GM12878 (cell line): ENCODE data around the gene DEFB125. TPM values are rescaled to one million over a fixed set of nuclear protein-coding genes. Genes with fewer than 3 reads are reported as not detected.

Experiments used
- ATAC-seq: fragments of 200-7000 bp; cut with Tn5 transposase; 3 replicates; pipeline ENCODE4 v1.9.1; 2020; ENCODE audit warnings: mild to moderate bottlenecking, moderate library complexity
- BruUV-seq: library from RNA; stranded (reverse); fragments of 400-500 nt; replicated peaks from 2 replicates; lab custom pipeline; 2021; lab: Mats Ljungman, UMichigan
- CTCF ChIA-PET: fragments of 300-600 bp; sonication (Branson Sonifier 250); formaldehyde crosslinking; extraction: SDS; loops from one replicate; lab custom pipeline; 2021; ENCODE audit warnings: inconsistent platforms; lab: Yijun Ruan, JAX
- POLR2A ChIA-PET: fragments of 350-600 bp; formaldehyde crosslinking; extraction: SDS; loops from one replicate; lab custom pipeline; 2021; ENCODE audit warnings: inconsistent platforms; lab: Charles Lee
- RAD21 ChIA-PET: fragments of 300-600 bp; sonication (Branson Sonifier 250); formaldehyde crosslinking; loops from one replicate; lab custom pipeline; 2023; ENCODE audit warnings: antibody characterized with exemption; ENCODE audit not compliant: unreplicated experiment; lab: Charles Lee
- SMC1A ChIA-PET: fragments of 300-600 bp; sonication (Branson Sonifier 250); formaldehyde crosslinking; loops from one replicate; lab custom pipeline; 2023; ENCODE audit not compliant: unreplicated experiment, uncharacterized antibody; lab: Charles Lee
- DNase-seq: peaks from one replicate; pipeline ENCODE4 v3.0.0-alpha.2; 2011; ENCODE audit warnings: low read depth, low spot score
- FAIRE-seq: peaks from 3 replicates; lab custom pipeline; 2011; peaks lifted over from hg19 to GRCh38; lab: Jason Lieb, UNC
- H2AFZ ChIP-seq: 2 replicates; pipeline ENCODE4 v1.6.0; 2011; ENCODE audit warnings: low read depth, low read length, control low read depth; ENCODE audit not compliant: control insufficient read depth
- H3K27ac ChIP-seq: 2 replicates; pipeline ENCODE4 v1.5.1; 2011; ENCODE audit warnings: control low read depth; ENCODE audit not compliant: control insufficient read depth, insufficient read depth
- H3K27me3 ChIP-seq, 2 experiments: replicated peaks in 1 of 2; 2 replicates each; pipeline versions ENCODE4 v1.6.0 to v1.6.1; 2011; ENCODE audit warnings: low read length in 1 of 2; ENCODE audit not compliant: control insufficient read depth in 2 of 2, insufficient read depth in 2 of 2
- H3K36me3 ChIP-seq, 2 experiments: 2 replicates each; pipeline ENCODE4 v1.5.1; 2011; ENCODE audit warnings: low read length in 1 of 2; ENCODE audit not compliant: control insufficient read depth in 2 of 2, insufficient read depth in 2 of 2
- H3K4me1 ChIP-seq: 2 replicates; pipeline ENCODE4 v1.6.1; 2011; ENCODE audit warnings: mild to moderate bottlenecking, low read length, moderate library complexity, mixed read lengths; ENCODE audit not compliant: control insufficient read depth, insufficient read depth
- H3K4me2 ChIP-seq: 2 replicates; pipeline ENCODE4 v1.6.0; 2011; ENCODE audit warnings: control low read depth; ENCODE audit not compliant: control insufficient read depth, insufficient read depth
- H3K4me3 ChIP-seq: fragments of 200-600 bp; sonication (generic); 2 replicates; pipeline ENCODE4 v1.5.1; 2016
- H3K79me2 ChIP-seq: 2 replicates; pipeline ENCODE4 v1.6.0; 2011; ENCODE audit warnings: low read length; ENCODE audit not compliant: control insufficient read depth, insufficient read depth
- H3K9ac ChIP-seq: 2 replicates; pipeline ENCODE4 v1.8.0; 2011; ENCODE audit warnings: low read length, control low read depth, mixed read lengths; ENCODE audit not compliant: control insufficient read depth, insufficient read depth
- H3K9me3 ChIP-seq: replicated peaks from 3 replicates; pipeline ENCODE4 v1.5.1; 2011; ENCODE audit warnings: mild to moderate bottlenecking, low read length; ENCODE audit not compliant: control insufficient read depth, insufficient read depth
- H4K20me1 ChIP-seq: 2 replicates; pipeline ENCODE4 v1.6.0; 2011; ENCODE audit not compliant: control insufficient read depth, insufficient read depth
- CREB1 ChIP-seq: IDR thresholded peaks from 2 replicates; pipeline ENCODE4 v1.6.1; 2012; ENCODE audit warnings: low read depth, mild to moderate bottlenecking, inconsistent platforms
- ESRRA ChIP-seq: IDR thresholded peaks from 2 replicates; pipeline ENCODE4 v1.6.1; 2012; ENCODE audit warnings: mild to moderate bottlenecking, low read length, improper control_type of control experiment
- IKZF1 ChIP-seq: fragments of 450-650 bp; conservative IDR thresholded peaks from 2 replicates; pipeline ENCODE4 v1.6.1; 2017; ENCODE audit warnings: antibody characterized with exemption, mild to moderate bottlenecking
- NFXL1 ChIP-seq: fragments of 450-650 bp; IDR thresholded peaks from 2 replicates; pipeline ENCODE4 v1.6.1; 2017; ENCODE audit warnings: antibody characterized with exemption, mild to moderate bottlenecking, borderline replicate concordance
- RBBP5 ChIP-seq: fragments of 200-600 bp; sonication (generic); conservative IDR thresholded peaks from 2 replicates; pipeline ENCODE4 v1.6.1; 2016
- RELA ChIP-seq: fragments of 450-650 bp; IDR thresholded peaks from 2 replicates; pipeline ENCODE4 v1.8.0; 2014; ENCODE audit warnings: borderline replicate concordance; ENCODE audit not compliant: partially characterized antibody
- SRF ChIP-seq, 2 experiments: IDR thresholded peaks; 2 replicates each; pipeline ENCODE4 v1.6.1; 2011; ENCODE audit warnings: low read depth in 2 of 2, low read length in 2 of 2, mild to moderate bottlenecking in 1 of 2, moderate library complexity in 1 of 2
- ZNF384 ChIP-seq: IDR thresholded peaks from 2 replicates; pipeline ENCODE4 v1.6.1; 2012; ENCODE audit warnings: low read depth, mild to moderate bottlenecking, low read length, improper control_type of control experiment, borderline replicate concordance
- WGBS: methylation state at CpG from one replicate; pipeline ENCODE4 v1.1.6; 2016; ENCODE audit warnings: low lambda C conversion rate; ENCODE audit not compliant: insufficient replicate concordance, insufficient coverage; ENCODE audit errors: missing lambda C conversion rate; 5-methylcytosine and 5-hydroxymethylcytosine counted together
- in situ Hi-C: fragments of 300-500 bp; cut with MboI; formaldehyde crosslinking; loops from 9 replicates; pipeline ENCODE4 v1.14.3; 2018; ENCODE audit warnings: mixed read lengths
- intact Hi-C: fragments of 100-400 bp; cut with micrococcal nuclease; formaldehyde crosslinking; loops from one replicate; pipeline ENCODE4 v1.14.2; 2022; ENCODE audit not compliant: unreplicated experiment
- polyA plus RNA-seq, 11 experiments: library from polyadenylated mRNA; depleted of rRNA in 4 of 11; unstranded in 6 of 11; stranded (reverse) in 5 of 11; fragments of >200 nt; fragmentation: Nextera tagmentation in 4 of 11; fragmentation: Illumina TruSeq in 1 of 11; extraction: Ambion mirVana in 4 of 11; extraction: Trizol in 1 of 11; gene quantifications; 1 replicate in 1 of 11; 2 replicates in 10 of 11; pipeline versions ENCODE4 v1.2.1 to v1.2.3, GENCODE V29; 2011 to 2016; ENCODE audit warnings: inconsistent platforms in 2 of 11, missing spikeins in 2 of 11, low read depth in 1 of 11
- total RNA-seq, 4 experiments: library from RNA; depleted of rRNA in 3 of 4; stranded (reverse); fragments of >200 nt in 3 of 4; fragmentation: Illumina TruSeq in 1 of 4; extraction: Trizol in 1 of 4; gene quantifications; 2 replicates each; pipeline versions ENCODE4 v1.2.1 to v1.2.3, GENCODE V29; 2013 to 2021

DEFB125 gene
- total and polyA plus RNA-seq, 10 of the 15 experiments (the other 5 are each of a cell fraction or from before 2014, with no cell fraction given): not detected

- H3K36me3 ChIP-seq: no peaks in the 10 kb centered on the region
- FAIRE-seq: no peak
- 0% methylated on average over 1 of the region's 1 CpG for WGBS
These were observed 54.8 kb downstream of the DEFB125 start, which contains the start of gene DEFB126 for GRCh38 chr20:142290-142689. Gene DEFB126 (plus strand): TSS chr20:142590. CDS start chr20:142629, 39 bp downstream.

GRCh38 chr20:145877-146276, 58.4 kb downstream of the DEFB125 start:
- 21% methylated on average over 2 of the region's 2 CpGs for WGBS
- H3K9me3 ChIP-seq: no peaks in the 10 kb centered on the region
- no peaks in the 10 kb centered on the region for H3K4me1 ChIP-seq
- H3K4me2 ChIP-seq: no peak overlapping the region
- ChIA-PET CTCF (no interaction called here), POLR2A (no interaction called here), SMC1A (no interaction called here), RAD21 (no interaction called here)
- intact Hi-C loops (no loop called here), in situ Hi-C loops (no loop called here)
- no peak overlapping the region for H2AFZ ChIP-seq
- TF ChIP-seq RBBP5 (no peak), NFXL1 (no peak), SRF (IDR thresholded peaks at IDR 0.05; ENCODE audit: low read depth in 2 of 2, low read length in 2 of 2) (no peak), IKZF1 (no peak), CREB1 (no peak), ZNF384 (no peak)
- no peak overlapping the region for H3K4me3 ChIP-seq
- H3K27ac ChIP-seq: no peak overlapping the region
- no peak for FAIRE-seq
- DNase-seq: no peak
- BruUV-seq: no TSS peak
- H3K36me3 ChIP-seq: no peaks in the 10 kb centered on the region
- ATAC-seq: no peak
- H4K20me1 ChIP-seq: no peaks in the 10 kb centered on the region
- H3K27me3 ChIP-seq: no peaks in the 10 kb centered on the region; a peak in 2 of 4 replicates
- no peak overlapping the region for H3K9ac ChIP-seq
- no peaks in the 10 kb centered on the region for H3K79me2 ChIP-seq

More at GRCh38 chr20:142290-142689, 54.8 kb downstream of the DEFB125 start, which contains the start of gene DEFB126:
- ChIA-PET SMC1A (no interaction called here), CTCF (no interaction called here), POLR2A (no interaction called here), RAD21 (no interaction called here)
- H2AFZ ChIP-seq: no peak within 1 kb of the TSS
- H3K4me3 ChIP-seq: no peak within 1 kb of the TSS
- no peaks in the 10 kb centered on the region; the same call in 2 of the 3 replicates for H3K9me3 ChIP-seq
- H3K4me1 ChIP-seq: no peaks in the 10 kb centered on the region
- in situ Hi-C loops (no loop called here), intact Hi-C loops (no loop called here)
- no peaks in the 10 kb centered on the region for H4K20me1 ChIP-seq
- no peak within 1 kb of the TSS for H3K4me2 ChIP-seq
- ATAC-seq: no peak
- no peak within 1 kb of the TSS for H3K9ac ChIP-seq
- TF ChIP-seq RELA (no peak), ESRRA (no peak)
- H3K27ac ChIP-seq: no peak within 1 kb of the TSS
- no peaks in the 10 kb centered on the region; a peak in 2 of 4 replicates for H3K27me3 ChIP-seq
- DNase-seq: no peak
- BruUV-seq: no TSS peak
- H3K79me2 ChIP-seq: no peaks in the 10 kb centered on the region

Other genes starting within 250 kb of the DEFB125 start
Only the 7 nearest of the 8 such genes appear.
- gene DEFB126, start 54.9 kb downstream of the DEFB125 start, total RNA-seq (2014; rRNA removed): not detected in 2 replicates
- gene DEFB126, start 54.9 kb downstream of the DEFB125 start, total RNA-seq (2014; rRNA removed; fragmentation: Illumina TruSeq; extraction: Trizol): not detected in 2 replicates
- gene DEFB126, start 54.9 kb downstream of the DEFB125 start, total RNA-seq (2021): not detected in 2 replicates
- gene DEFB126, start 54.9 kb downstream of the DEFB125 start, polyA plus RNA-seq (2011; rRNA removed): not detected in 2 replicates
- not detected in 2 replicates for gene DEFB126, start 54.9 kb downstream of the DEFB125 start, polyA plus RNA-seq (2014; fragmentation: Illumina TruSeq; extraction: Trizol)
- gene DEFB126, start 54.9 kb downstream of the DEFB125 start, polyA plus RNA-seq (2014; fragmentation: Nextera tagmentation; extraction: Ambion mirVana): not detected
- gene DEFB126, start 54.9 kb downstream of the DEFB125 start, polyA plus RNA-seq (2014; rRNA removed): not detected in 2 replicates
- gene DEFB126, start 54.9 kb downstream of the DEFB125 start, polyA plus RNA-seq (2016; fragmentation: Nextera tagmentation; extraction: Ambion mirVana): not detected
- not detected in 2 replicates for gene DEFB127, start 69.8 kb downstream of the DEFB125 start, total RNA-seq (2014; rRNA removed)
- not detected in 2 replicates for gene DEFB127, start 69.8 kb downstream of the DEFB125 start, total RNA-seq (2014; rRNA removed; fragmentation: Illumina TruSeq; extraction: Trizol)
- not detected in 2 replicates for gene DEFB127, start 69.8 kb downstream of the DEFB125 start, total RNA-seq (2021)
- not detected in 2 replicates for gene DEFB127, start 69.8 kb downstream of the DEFB125 start, polyA plus RNA-seq (2011; rRNA removed)
- not detected in 2 replicates for gene DEFB127, start 69.8 kb downstream of the DEFB125 start, polyA plus RNA-seq (2014; fragmentation: Illumina TruSeq; extraction: Trizol)
- not detected for gene DEFB127, start 69.8 kb downstream of the DEFB125 start, polyA plus RNA-seq (2014; fragmentation: Nextera tagmentation; extraction: Ambion mirVana)
- gene DEFB127, start 69.8 kb downstream of the DEFB125 start, polyA plus RNA-seq (2014; rRNA removed): not detected in 2 replicates
- gene DEFB127, start 69.8 kb downstream of the DEFB125 start, polyA plus RNA-seq (2016; fragmentation: Nextera tagmentation; extraction: Ambion mirVana): not detected
- gene DEFB128, start 102.0 kb downstream of the DEFB125 start, total RNA-seq (2014; rRNA removed): not detected in 2 replicates
- not detected in 2 replicates for gene DEFB128, start 102.0 kb downstream of the DEFB125 start, total RNA-seq (2014; rRNA removed; fragmentation: Illumina TruSeq; extraction: Trizol)
- gene DEFB128, start 102.0 kb downstream of the DEFB125 start, total RNA-seq (2021): not detected in 2 replicates
- gene DEFB128, start 102.0 kb downstream of the DEFB125 start, polyA plus RNA-seq (2011; rRNA removed): not detected in 2 replicates
- not detected in 2 replicates for gene DEFB128, start 102.0 kb downstream of the DEFB125 start, polyA plus RNA-seq (2014; fragmentation: Illumina TruSeq; extraction: Trizol)
- gene DEFB128, start 102.0 kb downstream of the DEFB125 start, polyA plus RNA-seq (2014; fragmentation: Nextera tagmentation; extraction: Ambion mirVana): not detected
- not detected in 2 replicates for gene DEFB128, start 102.0 kb downstream of the DEFB125 start, polyA plus RNA-seq (2014; rRNA removed)
- not detected for gene DEFB128, start 102.0 kb downstream of the DEFB125 start, polyA plus RNA-seq (2016; fragmentation: Nextera tagmentation; extraction: Ambion mirVana)
- not detected in 2 replicates for gene DEFB129, start 139.6 kb downstream of the DEFB125 start, total RNA-seq (2014; rRNA removed)
- gene DEFB129, start 139.6 kb downstream of the DEFB125 start, total RNA-seq (2014; rRNA removed; fragmentation: Illumina TruSeq; extraction: Trizol): not detected in 2 replicates
- gene DEFB129, start 139.6 kb downstream of the DEFB125 start, total RNA-seq (2021): not detected in 2 replicates
- gene DEFB129, start 139.6 kb downstream of the DEFB125 start, polyA plus RNA-seq (2011; rRNA removed): not detected in 2 replicates
- gene DEFB129, start 139.6 kb downstream of the DEFB125 start, polyA plus RNA-seq (2014; fragmentation: Illumina TruSeq; extraction: Trizol): not detected in 2 replicates
- not detected for gene DEFB129, start 139.6 kb downstream of the DEFB125 start, polyA plus RNA-seq (2014; fragmentation: Nextera tagmentation; extraction: Ambion mirVana)
- not detected in 2 replicates for gene DEFB129, start 139.6 kb downstream of the DEFB125 start, polyA plus RNA-seq (2014; rRNA removed)
- gene DEFB129, start 139.6 kb downstream of the DEFB125 start, polyA plus RNA-seq (2016; fragmentation: Nextera tagmentation; extraction: Ambion mirVana): not detected
- not detected in 2 replicates for gene DEFB132, start 170.1 kb downstream of the DEFB125 start, total RNA-seq (2014; rRNA removed)
- gene DEFB132, start 170.1 kb downstream of the DEFB125 start, total RNA-seq (2014; rRNA removed; fragmentation: Illumina TruSeq; extraction: Trizol): not detected in 2 replicates
- not detected in 2 replicates for gene DEFB132, start 170.1 kb downstream of the DEFB125 start, total RNA-seq (2021)
- not detected in 2 replicates for gene DEFB132, start 170.1 kb downstream of the DEFB125 start, polyA plus RNA-seq (2011; rRNA removed)
- gene DEFB132, start 170.1 kb downstream of the DEFB125 start, polyA plus RNA-seq (2014; fragmentation: Illumina TruSeq; extraction: Trizol): not detected in 2 replicates
- gene DEFB132, start 170.1 kb downstream of the DEFB125 start, polyA plus RNA-seq (2014; fragmentation: Nextera tagmentation; extraction: Ambion mirVana): not detected
- not detected in 2 replicates for gene DEFB132, start 170.1 kb downstream of the DEFB125 start, polyA plus RNA-seq (2014; rRNA removed)
- gene DEFB132, start 170.1 kb downstream of the DEFB125 start, polyA plus RNA-seq (2016; fragmentation: Nextera tagmentation; extraction: Ambion mirVana): not detected
- gene C20orf96, start 203.1 kb downstream of the DEFB125 start, total RNA-seq (2014; rRNA removed): 1.0 and 1.4 TPM in 2 replicates
- gene C20orf96, start 203.1 kb downstream of the DEFB125 start, total RNA-seq (2014; rRNA removed; fragmentation: Illumina TruSeq; extraction: Trizol): 1.4 and 1.8 TPM in 2 replicates
- gene C20orf96, start 203.1 kb downstream of the DEFB125 start, total RNA-seq (2021): 7.4 and 8.4 TPM in 2 replicates
- 3.2 and 4.3 TPM in 2 replicates for gene C20orf96, start 203.1 kb downstream of the DEFB125 start, polyA plus RNA-seq (2011; rRNA removed)
- gene C20orf96, start 203.1 kb downstream of the DEFB125 start, polyA plus RNA-seq (2014; fragmentation: Illumina TruSeq; extraction: Trizol): 5.5 and 8.0 TPM in 2 replicates
- 1 to 10 TPM; 2.3 to 2.4 TPM for gene C20orf96, start 203.1 kb downstream of the DEFB125 start, polyA plus RNA-seq (2014; fragmentation: Nextera tagmentation; extraction: Ambion mirVana)
- gene C20orf96, start 203.1 kb downstream of the DEFB125 start, polyA plus RNA-seq (2014; rRNA removed): 8.6 and 9.0 TPM in 2 replicates
- 1 to 10 TPM; 7.5 to 7.9 TPM for gene C20orf96, start 203.1 kb downstream of the DEFB125 start, polyA plus RNA-seq (2016; fragmentation: Nextera tagmentation; extraction: Ambion mirVana)
- 36.1 TPM in 2 replicates for gene ZCCHC3, start 209.9 kb downstream of the DEFB125 start, total RNA-seq (2014; rRNA removed)
- gene ZCCHC3, start 209.9 kb downstream of the DEFB125 start, total RNA-seq (2014; rRNA removed; fragmentation: Illumina TruSeq; extraction: Trizol): 13.8 and 15.3 TPM in 2 replicates
- 31.9 and 32.8 TPM in 2 replicates for gene ZCCHC3, start 209.9 kb downstream of the DEFB125 start, total RNA-seq (2021)
- 31.3 and 33.1 TPM in 2 replicates for gene ZCCHC3, start 209.9 kb downstream of the DEFB125 start, polyA plus RNA-seq (2011; rRNA removed)
- 20.2 and 21.9 TPM in 2 replicates for gene ZCCHC3, start 209.9 kb downstream of the DEFB125 start, polyA plus RNA-seq (2014; fragmentation: Illumina TruSeq; extraction: Trizol)
- 10 to 100 TPM in 1 of 2 experiments, 1 to 10 TPM in 1; 5.3 to 10.8 TPM for gene ZCCHC3, start 209.9 kb downstream of the DEFB125 start, polyA plus RNA-seq (2014; fragmentation: Nextera tagmentation; extraction: Ambion mirVana)
- 32.1 and 33.5 TPM in 2 replicates for gene ZCCHC3, start 209.9 kb downstream of the DEFB125 start, polyA plus RNA-seq (2014; rRNA removed)
- gene ZCCHC3, start 209.9 kb downstream of the DEFB125 start, polyA plus RNA-seq (2016; fragmentation: Nextera tagmentation; extraction: Ambion mirVana): 10 to 100 TPM in 1 of 2 experiments, 1 to 10 TPM in 1; 7.7 to 14.1 TPM